Activated CD8-positive, alpha-beta T cell treated with anti-CD3 and anti-CD28 coated beads for 36 hours (primary cell): Measurements from ENCODE around the gene L3MBTL4. TPM values are rescaled to one million over a fixed set of nuclear protein-coding genes. Genes with fewer than 3 reads are reported as not detected.
"Not testable (repeated sequence)": the region's sequence is repeated elsewhere in the genome, so short reads cannot be mapped to it uniquely, and the experiment has no call there.

Experiments used
- ATAC-seq: fragments of 200-7000 bp; cut with Tn5 transposase; one replicate; pipeline ENCODE4 v1.10.0; 2021; ENCODE audit warnings: mild to moderate bottlenecking, moderate library complexity
- CTCF ChIA-PET: fragments of 350-600 bp; sonication (Branson Sonifier 250); formaldehyde crosslinking; loops from one replicate; lab custom pipeline; 2021; ENCODE audit warnings: antibody characterized with exemption; lab: Charles Lee
- POLR2A ChIA-PET: fragments of 350-600 bp; sonication (Branson Sonifier 250); formaldehyde crosslinking; loops from one replicate; lab custom pipeline; 2021; ENCODE audit warnings: antibody characterized with exemption; lab: Charles Lee
- DNase-seq: peaks from one replicate; pipeline ENCODE4 v3.0.0-alpha.2; 2020
- H3K27ac Mint-ChIP-seq: one replicate; pipeline ENCODE4 v1.8.0; 2021; ENCODE audit warnings: mild to moderate bottlenecking, mixed read lengths
- H3K27me3 Mint-ChIP-seq: one replicate; pipeline ENCODE4 v1.8.0; 2021; ENCODE audit warnings: mixed read lengths
- H3K36me3 Mint-ChIP-seq: one replicate; pipeline ENCODE4 v1.8.0; 2021; ENCODE audit warnings: low read depth, mixed read lengths
- H3K4me1 Mint-ChIP-seq: one replicate; pipeline ENCODE4 v1.8.0; 2021; ENCODE audit warnings: low read depth, mixed read lengths
- H3K4me3 Mint-ChIP-seq: one replicate; pipeline ENCODE4 v1.8.0; 2021; ENCODE audit warnings: mild to moderate bottlenecking, moderate library complexity, mixed read lengths
- H3K9me3 Mint-ChIP-seq: one replicate; pipeline ENCODE4 v1.8.0; 2021; ENCODE audit warnings: mixed read lengths
- CTCF ChIP-seq: fragments of 200-600 bp; IDR thresholded peaks from one replicate; pipeline ENCODE4 v1.8.0; 2022; ENCODE audit warnings: antibody characterized with exemption, mild to moderate bottlenecking
- intact Hi-C: fragments of 100-400 bp; cut with micrococcal nuclease; formaldehyde crosslinking; loops from one replicate; pipeline ENCODE4 v1.10.0; 2022
- total RNA-seq, 2 experiments: library from RNA; stranded (reverse); gene quantifications; one replicate each; pipeline ENCODE4 v1.2.3, GENCODE V29; 2021

The L3MBTL4 gene
- total RNA-seq, 2 experiments from 2014 or later = not detected

GRCh38 chr18:6139007-6139406 is 275.7 kb downstream of the L3MBTL4 start:
- H3K36me3 Mint-ChIP-seq = no peaks in the 10 kb centered on the region
- H3K4me3 Mint-ChIP-seq = no peak overlapping the region
- peaks cover 3% of the 10 kb centered on the region for H3K27me3 Mint-ChIP-seq
- H3K4me1 Mint-ChIP-seq = no peaks in the 10 kb centered on the region
- intact Hi-C loops = no loop called here
- no peak for TF ChIP-seq CTCF
- ATAC-seq = no peak
- no peak for DNase-seq
- POLR2A ChIA-PET = no interaction called here
- no peak overlapping the region for H3K27ac Mint-ChIP-seq
- no peaks in the 10 kb centered on the region for H3K9me3 Mint-ChIP-seq
- CTCF ChIA-PET = no interaction called here

DNA sequence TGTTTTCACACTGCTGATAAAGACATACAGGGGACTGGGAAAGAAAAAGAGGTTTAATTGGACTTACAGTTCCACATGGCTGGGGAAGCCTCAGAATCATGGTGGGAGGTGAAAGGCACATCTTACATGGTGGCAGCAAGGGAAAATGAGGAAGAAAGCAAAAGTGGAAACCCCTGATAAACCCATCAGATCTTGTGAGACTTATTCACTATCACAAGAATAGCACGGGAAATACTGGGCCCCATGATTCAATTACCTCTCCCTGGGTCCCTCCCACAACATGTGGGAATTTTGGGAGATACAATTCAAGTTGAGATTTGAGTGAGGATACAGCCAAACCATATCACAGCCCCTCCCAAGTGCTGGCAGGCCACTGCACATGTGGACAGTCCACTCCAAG is 278.8 kb downstream of the L3MBTL4 start:
- CTCF ChIA-PET, ATAC-seq, H3K27ac Mint-ChIP-seq, intact Hi-C loops, DNase-seq, POLR2A ChIA-PET, H3K9me3 Mint-ChIP-seq, H3K27me3 Mint-ChIP-seq, H3K36me3 Mint-ChIP-seq, H3K4me1 Mint-ChIP-seq, H3K4me3 Mint-ChIP-seq: not testable (repeated sequence)

- H3K36me3 Mint-ChIP-seq, H3K27me3 Mint-ChIP-seq, POLR2A ChIA-PET, H3K27ac Mint-ChIP-seq, H3K4me1 Mint-ChIP-seq, CTCF ChIA-PET, H3K9me3 Mint-ChIP-seq, intact Hi-C loops, DNase-seq, H3K4me3 Mint-ChIP-seq, ATAC-seq: not testable (repeated sequence)
Observed at GRCh38 chr18:6135029-6135428, 279.7 kb downstream of the L3MBTL4 start.

DNA sequence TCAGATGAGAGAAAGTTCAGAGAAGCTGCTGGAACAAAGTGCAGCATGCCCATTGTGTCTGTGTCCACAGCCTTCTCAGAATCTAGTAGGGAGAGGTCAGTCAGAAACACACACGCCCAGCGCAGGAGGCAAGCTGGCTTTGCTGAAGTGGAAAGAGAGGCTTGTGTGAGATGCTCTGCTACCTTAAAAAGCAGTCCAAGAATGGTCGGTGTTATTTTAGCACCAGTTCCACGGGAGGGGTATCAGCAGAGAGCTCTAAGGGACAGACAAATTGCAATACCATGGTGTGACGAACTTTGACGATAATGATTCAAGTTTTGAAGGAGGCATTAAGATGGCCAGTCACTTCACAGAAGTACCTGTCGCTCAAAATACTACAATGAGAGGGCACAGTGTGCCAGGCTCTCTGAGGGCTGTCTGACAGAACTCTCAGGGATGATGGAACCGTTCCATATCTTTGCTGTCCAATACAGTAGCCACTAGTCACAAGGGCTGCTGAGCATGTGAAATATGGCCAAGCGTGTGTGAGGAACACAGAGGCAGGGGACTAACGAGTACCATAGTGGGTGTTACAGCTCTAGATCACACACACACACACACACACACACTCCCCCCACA is 281.9 kb downstream of the L3MBTL4 start:
- ChIA-PET POLR2A (no interaction called here), CTCF (no interaction called here)
- TF ChIP-seq CTCF = no peak
- Mint-ChIP-seq H3K36me3 (no peaks in the 10 kb centered on the region), H3K27ac (no peak overlapping the region), H3K9me3 (no peaks in the 10 kb centered on the region), H3K27me3 (peaks cover 3% of the 10 kb centered on the region), H3K4me1 (no peaks in the 10 kb centered on the region), H3K4me3 (no peak overlapping the region)
- DNase-seq = no peak
- intact Hi-C loops = no loop called here
- ATAC-seq = no peak

DNA sequence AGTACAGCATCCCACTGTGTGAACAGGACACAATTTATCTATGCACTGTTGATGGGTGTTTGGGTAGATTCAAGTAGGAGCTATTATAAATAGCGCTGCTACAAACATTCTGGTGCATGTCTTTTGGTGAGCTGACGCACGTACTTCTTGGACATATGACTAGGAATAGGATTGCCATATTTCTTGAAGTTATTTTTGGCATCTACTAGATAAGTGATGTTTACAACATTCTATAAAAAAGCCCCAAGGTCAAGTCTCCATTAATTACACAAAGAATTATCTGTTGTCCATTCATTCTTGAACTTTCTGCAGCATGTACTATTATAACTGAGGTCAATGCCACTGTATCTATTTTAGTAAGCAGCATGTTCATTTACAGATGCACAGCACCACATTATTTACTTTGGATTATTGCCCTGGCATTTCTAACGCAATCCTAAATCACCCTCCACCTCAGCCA is 293.9 kb downstream of the L3MBTL4 start:
- ATAC-seq = no peak
- ChIA-PET CTCF (no interaction called here), POLR2A (no interaction called here)
- Mint-ChIP-seq H3K4me3 (no peak overlapping the region), H3K36me3 (no peaks in the 10 kb centered on the region), H3K9me3 (no peaks in the 10 kb centered on the region), H3K27me3 (no peaks in the 10 kb centered on the region), H3K4me1 (no peaks in the 10 kb centered on the region), H3K27ac (no peak overlapping the region)
- no peak for DNase-seq
- no peak for TF ChIP-seq CTCF
- intact Hi-C loops = no loop called here

GRCh38 chr18:6119761-6120160 is 294.9 kb downstream of the L3MBTL4 start:
- TF ChIP-seq CTCF = no peak
- no peak overlapping the region for H3K27ac Mint-ChIP-seq
- H3K4me3 Mint-ChIP-seq = no peak overlapping the region
- no peaks in the 10 kb centered on the region for H3K4me1 Mint-ChIP-seq
- intact Hi-C loops = no loop called here
- DNase-seq (no peak), ATAC-seq (no peak)
- H3K27me3 Mint-ChIP-seq = no peaks in the 10 kb centered on the region
- POLR2A ChIA-PET = no interaction called here
- H3K36me3 Mint-ChIP-seq = no peaks in the 10 kb centered on the region
- H3K9me3 Mint-ChIP-seq = no peaks in the 10 kb centered on the region
- CTCF ChIA-PET = no interaction called here
